H7 (cell line): ENCODE data around the gene MCAM. TPM values are rescaled to one million over a fixed set of nuclear protein-coding genes. Genes with fewer than 3 reads are reported as not detected.

Experiments used
- DNase-seq: peaks from one replicate; pipeline ENCODE4 v3.0.0; 2012
- H3K27me3 ChIP-seq: 2 replicates; pipeline ENCODE4 v1.6.0; 2011; ENCODE audit warnings: mild to moderate bottlenecking, low read length; ENCODE audit not compliant: control insufficient read depth, insufficient read depth
- H3K36me3 ChIP-seq: replicated peaks from 2 replicates; pipeline ENCODE4 v1.5.1; 2011; ENCODE audit warnings: low read length; ENCODE audit not compliant: control insufficient read depth, insufficient read depth
- H3K4me3 ChIP-seq: 2 replicates; pipeline ENCODE4 v1.5.1; 2011; ENCODE audit warnings: low read depth, mild to moderate bottlenecking, control low read depth, low read length, moderate library complexity; ENCODE audit not compliant: insufficient read depth
- total RNA-seq: library from RNA; depleted of rRNA; stranded (reverse); fragments of >200 nt; shearing (Covaris generic); gene quantifications from 2 replicates; pipeline ENCODE4 v1.2.3, GENCODE V29; 2014

Gene MCAM
- total RNA-seq, 1 experiment from 2014 or later = 59.3 TPM

DNA sequence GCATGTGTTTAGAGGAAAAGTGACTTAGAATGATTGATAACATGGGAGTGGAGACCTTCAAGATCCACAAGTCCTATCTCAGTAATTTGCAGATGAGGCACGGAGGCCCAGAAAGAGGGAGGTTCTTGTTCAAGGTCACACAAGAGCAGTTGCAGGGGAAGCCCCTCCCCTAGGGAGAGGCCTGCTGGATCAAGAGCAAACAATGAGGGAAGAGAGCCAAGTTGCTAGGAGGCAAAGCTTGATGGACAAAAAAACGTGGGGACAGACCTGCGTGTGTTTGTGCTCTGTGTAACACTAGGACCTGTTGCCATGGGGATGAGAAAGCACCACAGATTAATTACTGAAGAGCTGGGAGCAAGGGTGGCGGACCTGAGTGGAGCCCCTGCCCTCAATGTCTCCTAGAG lies 35.9 kb upstream of the MCAM start:
- Histone ChIP-seq H3K4me3 (no peak overlapping the region), H3K27me3 (peaks cover 3% of the 10 kb centered on the region), H3K36me3 (no peaks in the 10 kb centered on the region)
- DNase-seq = peak; percentile 76

DNA sequence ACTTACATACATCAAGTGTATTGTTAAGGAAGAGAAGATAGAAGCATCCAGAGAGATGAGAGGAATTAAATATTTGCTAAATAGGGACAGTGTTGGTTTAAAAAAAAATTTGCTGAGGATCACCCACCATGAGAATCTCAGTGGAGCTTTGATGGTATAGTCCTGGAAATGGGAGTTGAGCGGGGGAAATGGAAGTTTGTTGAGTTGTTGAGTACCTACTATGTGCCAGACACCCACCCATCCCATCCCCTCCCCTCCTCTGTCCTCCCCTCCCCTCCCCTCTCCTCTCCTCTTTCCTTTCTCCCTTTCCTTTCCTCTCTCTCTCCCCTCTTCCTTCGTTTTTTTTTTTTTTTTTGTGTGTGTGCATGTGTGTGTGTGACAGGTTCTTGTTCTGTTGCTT lies 34.3 kb upstream of the MCAM start:
- peaks cover 3% of the 10 kb centered on the region for H3K27me3 ChIP-seq
- no peak for DNase-seq
- no peak overlapping the region for H3K4me3 ChIP-seq
- H3K36me3 ChIP-seq = no peaks in the 10 kb centered on the region

DNA sequence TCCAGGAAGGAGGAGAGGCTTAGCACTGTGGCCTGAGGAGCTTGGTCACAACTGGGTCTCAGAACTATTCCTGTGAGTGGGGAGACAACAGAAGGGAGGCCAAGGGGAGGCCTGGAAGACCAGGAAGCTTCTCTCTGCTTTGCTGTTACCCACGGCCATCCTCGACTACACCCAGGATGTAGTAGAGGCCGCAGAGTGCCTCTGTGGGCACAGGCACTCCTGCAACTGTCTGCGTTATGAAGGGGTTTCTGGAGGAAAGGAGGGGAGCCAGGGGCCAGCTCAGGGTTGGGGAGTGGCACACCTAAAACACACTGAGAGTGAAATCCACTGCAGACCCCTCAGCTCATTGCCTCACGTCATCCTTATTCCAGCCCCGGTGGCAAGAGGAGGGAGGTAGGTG lies 33.4 kb upstream of the MCAM start:
- DNase-seq = peak; percentile 14
- Histone ChIP-seq H3K4me3 (no peak overlapping the region), H3K36me3 (no peaks in the 10 kb centered on the region), H3K27me3 (no peaks in the 10 kb centered on the region; the same call in none of the 2 replicates)

DNA sequence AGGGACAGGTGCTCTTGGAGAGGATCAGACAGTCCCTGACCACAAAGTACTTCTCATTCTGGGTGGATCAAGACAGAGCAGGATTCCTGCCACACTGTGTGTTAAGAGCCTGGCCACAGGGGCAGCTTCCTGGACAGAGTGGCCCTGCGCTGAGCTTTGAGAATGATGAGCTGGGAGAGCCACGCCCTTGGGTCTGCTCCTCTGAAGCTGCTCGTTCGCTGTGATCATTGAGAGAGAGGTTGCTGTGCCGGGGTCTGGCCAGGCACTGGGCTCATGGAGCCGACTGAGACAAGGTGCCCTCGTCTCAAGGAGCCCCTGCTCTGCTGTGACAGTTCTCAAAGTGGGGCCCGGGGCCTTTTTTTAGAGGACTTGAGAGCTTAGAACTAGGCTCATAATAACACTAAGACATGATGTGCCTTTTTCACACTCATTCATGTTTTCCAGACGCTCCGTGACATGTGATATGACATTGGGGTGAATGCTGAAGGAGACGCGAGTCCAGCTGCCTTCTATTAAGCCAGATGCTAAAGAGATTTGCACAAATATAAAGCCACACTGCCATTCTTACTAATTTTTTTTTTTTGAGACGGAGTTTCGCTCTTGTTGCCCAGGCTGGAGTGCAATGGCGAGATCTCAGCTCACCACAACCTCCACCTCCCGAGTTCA lies 31.1 kb upstream of the MCAM start:
- no peaks in the 10 kb centered on the region for H3K36me3 ChIP-seq
- no peaks in the 10 kb centered on the region; the same call in none of the 2 replicates for H3K27me3 ChIP-seq
- DNase-seq = peak; percentile 22
- H3K4me3 ChIP-seq = no peak overlapping the region

DNA sequence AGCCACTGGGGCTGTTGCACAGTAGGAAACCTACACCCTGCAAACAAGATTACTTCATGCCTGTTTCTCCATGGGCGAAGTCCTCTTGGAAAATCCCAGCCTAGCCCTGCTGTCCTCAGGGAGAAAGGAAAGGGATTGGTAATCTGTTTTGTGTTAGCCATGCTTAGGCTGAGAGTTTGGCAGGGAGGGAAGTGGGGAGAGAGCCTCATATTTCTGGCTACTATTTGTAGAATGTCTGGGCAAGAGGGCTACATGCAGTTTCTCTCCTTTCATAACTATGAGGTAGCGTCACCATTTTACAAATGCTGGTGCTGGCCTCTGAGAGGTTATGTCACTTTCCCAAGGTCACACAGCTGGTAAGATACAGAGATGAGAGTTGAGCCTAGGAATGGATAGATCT lies 30.3 kb upstream of the MCAM start:
- Histone ChIP-seq H3K4me3 (no peak overlapping the region), H3K27me3 (peaks cover 3% of the 10 kb centered on the region), H3K36me3 (no peaks in the 10 kb centered on the region)
- peak; percentile 16 for DNase-seq

DNA sequence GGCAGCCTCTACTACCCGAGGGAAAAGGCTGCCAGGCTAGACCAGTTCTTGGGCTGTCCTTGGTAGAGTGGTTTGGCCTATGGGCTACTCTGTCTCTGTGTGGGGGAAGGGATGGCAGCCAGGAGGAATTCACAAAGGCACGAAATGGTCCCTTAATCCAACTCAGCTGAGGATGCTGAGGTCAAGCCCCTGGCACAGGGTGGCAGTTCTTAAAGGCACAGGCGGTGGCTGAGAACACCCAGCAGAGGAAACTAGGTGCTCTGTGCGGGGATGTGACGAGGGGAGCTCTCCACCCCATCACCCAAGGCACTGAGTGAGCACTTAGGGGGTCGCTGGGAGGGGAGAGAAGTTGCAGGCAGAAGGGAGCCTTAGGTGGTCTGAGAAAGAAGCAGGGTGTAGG lies 29.7 kb upstream of the MCAM start, which contains the start of gene MFRP:
TSS of gene MFRP (minus strand) at position 101 of the 400 bp plus-strand sequence. CDS start 192 bp downstream, outside the sequence.
- Histone ChIP-seq H3K27me3 (peaks cover 10% of the 10 kb centered on the region), H3K36me3 (no peaks in the 10 kb centered on the region), H3K4me3 (no peak within 1 kb of the TSS)
- no peak for DNase-seq

DNA sequence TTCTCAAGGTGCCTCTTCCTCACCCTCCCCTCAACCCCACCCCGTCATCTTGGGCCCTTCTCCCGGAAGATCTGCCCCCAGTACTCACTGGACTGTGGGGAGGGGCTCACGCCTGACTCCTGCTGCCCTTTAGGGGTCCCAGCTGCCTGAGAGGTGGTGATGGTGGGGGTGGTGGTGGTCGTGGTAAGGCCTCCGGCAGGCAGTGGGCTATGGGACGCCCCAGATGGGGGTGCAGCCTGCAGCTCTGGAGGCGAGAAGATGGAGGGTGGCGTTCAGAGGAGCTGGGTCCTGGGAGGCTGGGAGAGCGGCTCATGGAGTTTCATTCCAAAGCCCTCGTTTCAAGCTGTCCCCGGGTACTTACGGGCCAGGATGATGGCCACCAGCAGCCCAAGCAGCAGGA lies 28.8 kb upstream of the MCAM start:
- Histone ChIP-seq H3K36me3 (no peaks in the 10 kb centered on the region), H3K4me3 (no peak overlapping the region), H3K27me3 (peaks cover 19% of the 10 kb centered on the region)
- DNase-seq = no peak

DNA sequence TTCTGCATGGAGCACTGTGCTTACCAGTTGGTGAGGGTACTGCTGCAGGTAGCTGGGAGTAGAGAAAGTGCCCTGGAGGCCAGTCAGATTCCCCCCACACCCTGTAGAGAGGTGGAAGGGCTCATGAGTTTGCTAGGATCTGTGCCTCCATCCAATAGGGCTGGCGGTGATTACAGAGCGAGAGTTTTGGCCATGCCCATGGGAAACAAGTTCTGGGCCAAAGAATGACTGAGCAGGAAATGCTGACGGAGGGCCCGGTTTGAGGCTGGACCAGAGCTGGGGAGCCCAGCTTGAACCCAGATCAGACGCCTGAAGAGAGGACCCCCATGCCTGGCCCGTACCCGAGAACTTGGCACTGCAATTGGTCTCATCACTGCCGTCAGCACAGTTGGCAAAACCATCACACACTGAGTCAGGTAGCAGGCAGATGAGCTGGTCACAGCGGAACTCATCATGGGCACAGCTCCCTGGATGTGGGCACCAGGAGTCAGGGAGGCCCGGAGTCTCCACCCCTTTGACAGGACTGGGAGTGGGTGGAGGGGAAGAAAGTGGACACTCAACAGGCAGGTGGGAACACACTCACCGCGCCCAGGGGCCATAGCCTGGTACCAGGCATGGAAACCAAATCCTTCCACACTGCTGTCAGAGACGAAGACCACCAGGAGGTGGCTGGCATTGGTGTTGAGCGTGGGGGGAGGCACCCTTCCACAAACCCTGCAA lies 27.5 kb upstream of the MCAM start:
- Histone ChIP-seq H3K36me3 (no peaks in the 10 kb centered on the region), H3K4me3 (no peak overlapping the region), H3K27me3 (peaks cover 29% of the 10 kb centered on the region)
- peak; percentile 16 for DNase-seq

DNA sequence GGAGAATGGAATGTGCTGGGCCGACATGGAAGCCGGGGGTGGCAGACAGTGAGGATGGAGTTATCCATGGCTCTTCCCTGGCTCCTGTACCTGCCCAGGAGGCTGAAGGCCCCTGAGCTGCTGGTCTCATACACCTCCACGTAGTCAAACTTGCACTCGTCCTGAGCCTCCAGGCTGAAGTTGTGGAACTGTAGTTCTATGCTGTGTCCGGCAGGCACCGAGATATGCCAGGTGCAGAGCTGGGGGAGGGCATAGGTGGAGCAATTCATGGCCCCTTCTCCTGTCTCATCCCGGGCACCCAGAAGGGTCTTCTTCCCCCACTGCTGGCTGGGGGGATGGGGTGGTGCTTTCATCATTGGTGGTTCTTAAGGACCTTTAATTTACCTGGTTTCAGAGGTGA lies 26.8 kb upstream of the MCAM start:
- H3K36me3 ChIP-seq = no peaks in the 10 kb centered on the region
- DNase-seq = peak; percentile 35
- peaks cover 37% of the 10 kb centered on the region for H3K27me3 ChIP-seq
- H3K4me3 ChIP-seq = no peak overlapping the region

DNA sequence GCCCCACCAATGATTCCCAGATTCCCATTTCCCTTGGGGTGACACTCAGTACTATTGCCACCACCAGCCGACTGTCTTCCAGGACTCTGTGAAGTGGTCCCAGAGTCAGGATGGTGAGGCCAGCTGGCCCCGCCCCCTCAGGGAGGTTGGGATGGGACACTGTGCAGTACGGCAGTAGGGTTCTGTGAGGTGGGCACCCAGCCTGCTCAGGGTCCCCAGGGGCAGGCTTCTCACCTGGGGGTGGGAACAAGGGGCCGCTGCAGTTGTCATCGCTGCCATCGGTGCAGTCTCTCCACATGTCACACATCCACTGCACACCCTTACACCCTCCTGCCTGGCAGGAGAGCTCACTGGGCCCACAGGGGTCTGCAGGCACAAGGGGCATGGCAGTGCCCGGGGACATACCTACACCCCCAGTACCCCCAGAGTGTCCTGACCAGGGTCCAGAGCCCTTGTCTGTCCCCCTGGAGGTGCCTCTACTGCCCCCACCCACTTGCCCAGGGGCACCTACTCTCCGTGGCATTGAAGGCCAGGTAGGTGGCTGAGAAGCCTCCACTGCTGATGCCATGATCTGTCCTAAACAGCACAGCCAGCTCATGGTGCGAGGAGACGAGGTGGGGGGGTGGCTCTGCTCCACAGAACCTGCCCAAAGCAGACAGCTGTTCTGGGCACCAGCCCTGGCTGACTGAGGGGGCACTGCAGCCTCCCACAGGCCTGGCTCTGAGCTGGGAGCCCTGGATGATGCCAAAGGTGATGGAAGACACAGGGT lies 25.6 kb upstream of the MCAM start:
- Histone ChIP-seq H3K36me3 (no peaks in the 10 kb centered on the region), H3K4me3 (no peak overlapping the region), H3K27me3 (peaks cover 38% of the 10 kb centered on the region)
- peak; percentile 40 for DNase-seq

DNA sequence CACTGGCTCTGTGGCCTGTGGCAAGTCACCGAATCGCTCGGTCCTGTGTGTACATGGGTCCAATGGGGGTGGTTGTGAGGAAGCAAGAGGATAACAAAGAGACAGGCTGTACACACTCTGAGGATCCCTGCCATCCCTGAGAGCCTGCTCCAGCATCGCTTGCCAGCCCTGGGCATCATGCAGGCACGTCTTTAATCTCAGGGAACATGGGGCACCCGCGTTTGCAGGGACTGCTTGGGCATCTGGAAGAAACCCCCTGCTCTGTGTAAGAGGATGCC lies 25.0 kb upstream of the MCAM start:
- Histone ChIP-seq H3K4me3 (no peak overlapping the region), H3K27me3 (peaks cover 38% of the 10 kb centered on the region), H3K36me3 (no peaks in the 10 kb centered on the region)
- no peak for DNase-seq

DNA sequence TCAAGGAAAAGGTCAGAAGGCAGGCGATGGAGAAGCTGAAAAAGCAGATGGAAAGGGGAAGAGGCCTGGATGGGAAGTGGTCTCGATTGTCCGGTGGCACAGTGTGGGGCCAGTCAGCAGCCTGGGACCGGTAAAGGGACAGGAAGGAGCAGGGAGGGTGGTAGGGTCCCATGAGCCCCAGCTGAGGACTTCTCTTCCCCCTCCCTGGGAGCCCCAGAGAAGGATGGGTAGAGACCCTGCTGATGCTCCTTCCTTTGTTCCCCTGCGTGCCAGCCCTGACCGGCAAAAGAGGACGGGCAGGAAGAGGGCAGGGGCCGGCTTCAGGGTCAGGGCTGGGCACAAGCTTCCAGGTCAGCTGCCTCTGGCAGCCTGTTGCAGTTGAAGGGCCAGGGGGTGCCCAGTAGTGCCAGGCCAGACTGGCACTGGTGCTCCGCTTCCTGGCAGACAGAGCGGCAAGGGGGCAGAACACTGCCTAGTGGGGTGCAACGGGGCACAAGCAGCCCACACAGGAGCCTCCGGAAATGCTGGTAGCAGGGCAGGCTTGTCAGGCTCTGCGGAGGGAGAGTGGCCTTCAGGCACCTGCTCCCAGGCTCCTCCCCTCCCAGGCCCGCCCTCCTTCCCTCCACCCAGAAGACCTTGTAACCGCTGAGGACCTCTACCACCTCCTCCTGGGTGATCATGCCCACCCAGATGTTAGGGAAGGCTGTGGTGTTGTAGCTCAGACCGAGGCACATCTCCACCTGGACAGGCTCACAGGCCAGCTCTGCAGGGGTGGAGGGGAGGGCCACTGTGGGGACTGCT lies 24.5 kb upstream of the MCAM start:
- H3K27me3 ChIP-seq = peaks cover 38% of the 10 kb centered on the region
- peak; percentile 86 for DNase-seq
- H3K36me3 ChIP-seq = peaks cover 3% of the 10 kb centered on the region; the same call in 1 of the 2 replicates
- no peak overlapping the region for H3K4me3 ChIP-seq

DNA sequence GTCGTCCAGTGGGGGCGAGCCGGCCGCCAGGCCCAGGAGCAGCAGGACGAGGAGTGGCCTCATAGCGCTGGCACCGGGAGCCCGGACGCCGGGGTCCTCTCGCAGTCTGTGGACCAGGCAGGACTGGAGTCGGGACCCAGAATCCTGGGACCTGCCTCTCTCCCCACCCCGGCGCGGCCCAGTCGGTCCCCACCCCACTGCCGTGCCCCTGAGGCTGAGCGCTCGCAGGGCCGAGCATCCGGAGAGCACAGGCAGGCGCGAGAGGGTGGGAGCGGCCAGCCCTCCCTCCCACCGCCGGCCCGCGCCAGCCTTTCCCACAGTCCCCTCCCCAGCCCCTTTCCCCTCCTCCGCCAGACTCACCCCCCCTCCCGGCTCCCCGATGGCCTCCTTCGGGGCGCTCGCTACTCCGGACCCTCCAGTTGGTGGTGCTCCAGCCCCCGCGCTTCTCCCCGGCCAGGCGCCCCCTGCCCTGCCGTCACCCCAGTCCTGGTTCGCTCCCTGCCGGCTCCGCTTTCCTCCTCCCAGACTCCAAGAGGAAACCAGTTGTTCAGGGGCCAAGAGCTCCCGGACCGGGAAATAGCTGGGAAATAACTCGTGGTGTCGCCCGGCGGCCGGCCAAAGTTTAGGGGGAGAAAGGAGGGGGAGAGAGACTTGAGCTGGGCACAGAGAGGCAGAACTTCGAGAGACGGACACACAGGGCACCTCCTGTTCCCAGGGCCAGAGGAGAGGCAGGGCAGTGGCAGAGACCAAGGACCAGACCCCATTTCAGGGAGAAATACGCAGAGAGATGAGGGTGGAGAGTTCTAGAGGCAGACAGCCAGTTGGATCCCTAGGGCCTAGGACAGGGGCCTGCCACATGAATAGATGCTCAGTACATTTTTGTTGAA lies 23.6 kb upstream of the MCAM start, which contains the start of gene C1QTNF5:
TSS of gene C1QTNF5 (minus strand) at position 549 of the 887 bp plus-strand sequence. CDS start at position 63, 486 bp downstream.
- peaks cover 7% of the 10 kb centered on the region for H3K36me3 ChIP-seq
- H3K27me3 ChIP-seq = peaks cover 38% of the 10 kb centered on the region
- peak within 1 kb of the TSS; percentile 59 for H3K4me3 ChIP-seq
- DNase-seq = peak; percentile 90
